AG04449 (cell line): Measurements from ENCODE around the gene CHMP1A.

ENCODE experiments used
- CTCF ChIA-PET: fragments of 350-600 bp; formaldehyde crosslinking; extraction: SDS; loops from one replicate; lab custom pipeline; 2021; ENCODE audit warnings: antibody characterized with exemption; lab: Yijun Ruan, JAX
- POLR2A ChIA-PET: fragments of 400-600, 350-600 bp; formaldehyde crosslinking; extraction: SDS; loops from one replicate; lab custom pipeline; 2020; ENCODE audit warnings: antibody characterized with exemption, inconsistent platforms; lab: Yijun Ruan, JAX
- DNase-seq: peaks from one replicate; pipeline ENCODE4 v3.0.0-alpha.2; 2010; ENCODE audit warnings: low read depth, low spot score
- H3K4me3 ChIP-seq: 2 replicates; pipeline ENCODE4 v1.5.1; 2011; ENCODE audit warnings: low read depth, mild to moderate bottlenecking, control low read depth, low read length
- TF ChIP-seq, protein P1 (sequence below): IDR thresholded peaks from one replicate; pipeline ENCODE4 v1.5.1; 2011; ENCODE audit warnings: mild to moderate bottlenecking, moderate library complexity, low read length, control low read depth, inconsistent platforms; ENCODE audit not compliant: insufficient read depth; ENCODE audit errors: missing control alignments

Gene CHMP1A

DNA sequence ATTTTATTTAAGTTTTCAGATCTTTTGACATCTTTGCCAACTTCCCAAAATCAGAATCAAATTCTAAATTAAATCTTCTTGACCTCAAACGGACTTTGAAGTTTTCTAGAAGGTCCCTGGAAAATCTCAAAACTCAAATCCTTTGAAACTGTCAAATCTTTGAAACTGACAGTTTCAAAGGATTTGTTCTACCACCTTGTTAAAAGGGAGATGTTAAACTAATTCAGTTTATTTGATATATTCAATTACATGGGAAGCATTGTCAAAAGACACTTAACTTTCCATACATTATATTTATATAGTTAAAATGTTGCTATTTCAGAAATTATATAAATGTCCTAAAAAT is 47.4 kb downstream of the CHMP1A start:
- TF ChIP-seq, protein P1, sequence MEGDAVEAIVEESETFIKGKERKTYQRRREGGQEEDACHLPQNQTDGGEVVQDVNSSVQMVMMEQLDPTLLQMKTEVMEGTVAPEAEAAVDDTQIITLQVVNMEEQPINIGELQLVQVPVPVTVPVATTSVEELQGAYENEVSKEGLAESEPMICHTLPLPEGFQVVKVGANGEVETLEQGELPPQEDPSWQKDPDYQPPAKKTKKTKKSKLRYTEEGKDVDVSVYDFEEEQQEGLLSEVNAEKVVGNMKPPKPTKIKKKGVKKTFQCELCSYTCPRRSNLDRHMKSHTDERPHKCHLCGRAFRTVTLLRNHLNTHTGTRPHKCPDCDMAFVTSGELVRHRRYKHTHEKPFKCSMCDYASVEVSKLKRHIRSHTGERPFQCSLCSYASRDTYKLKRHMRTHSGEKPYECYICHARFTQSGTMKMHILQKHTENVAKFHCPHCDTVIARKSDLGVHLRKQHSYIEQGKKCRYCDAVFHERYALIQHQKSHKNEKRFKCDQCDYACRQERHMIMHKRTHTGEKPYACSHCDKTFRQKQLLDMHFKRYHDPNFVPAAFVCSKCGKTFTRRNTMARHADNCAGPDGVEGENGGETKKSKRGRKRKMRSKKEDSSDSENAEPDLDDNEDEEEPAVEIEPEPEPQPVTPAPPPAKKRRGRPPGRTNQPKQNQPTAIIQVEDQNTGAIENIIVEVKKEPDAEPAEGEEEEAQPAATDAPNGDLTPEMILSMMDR: no peak
- H3K4me3 ChIP-seq: no peak overlapping the region
- ChIA-PET POLR2A (no interaction called here), CTCF (no interaction called here)
- DNase-seq: no peak

DNA sequence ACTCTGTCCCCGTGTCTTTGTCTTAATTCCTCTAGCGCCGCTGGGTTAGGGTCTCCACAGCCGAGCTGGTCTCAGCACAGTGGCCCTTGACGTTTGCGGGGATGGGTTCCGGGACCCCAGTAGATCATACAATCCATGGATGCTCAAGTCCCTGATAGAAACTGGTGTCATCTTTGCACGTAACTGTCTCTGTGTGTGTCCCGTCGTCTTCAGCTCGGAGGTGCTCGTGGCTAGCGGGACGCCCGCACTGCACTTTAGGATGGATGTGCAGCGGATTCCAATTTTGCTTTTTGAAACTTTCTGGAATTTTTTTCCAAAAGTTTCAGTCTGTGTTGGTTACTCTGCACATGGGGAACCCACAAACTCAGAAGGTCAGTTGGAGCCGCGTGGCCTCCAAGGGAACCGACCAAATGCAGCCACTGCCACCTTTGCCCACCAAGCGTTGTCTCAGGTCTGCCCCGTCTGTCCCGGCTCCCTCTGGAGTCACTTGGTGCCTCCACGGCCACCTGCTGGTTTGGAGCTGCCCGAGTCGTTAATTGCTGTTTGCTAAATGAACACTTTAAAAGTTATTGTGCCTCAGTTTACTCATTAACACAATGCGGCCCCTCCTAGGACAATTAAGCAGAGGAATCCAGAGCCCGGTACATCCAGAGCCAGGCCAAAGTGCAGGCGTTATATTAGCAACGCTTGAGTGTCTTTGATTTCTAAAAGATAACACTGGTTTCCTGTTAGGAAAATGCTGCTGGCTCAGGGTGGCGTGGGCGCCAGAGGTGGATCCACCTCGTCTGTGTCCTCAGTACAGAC is 49.4 kb downstream of the CHMP1A start:
- DNase-seq: no peak
- no peak overlapping the region for H3K4me3 ChIP-seq
- ChIA-PET POLR2A (no interaction called here), CTCF (interaction anchor here (1.1 kb wide), 1 partner anchor 33 kb away, joined by 4 read pairs; no protein-coding TSS in a partner anchor)
- TF ChIP-seq, protein P1: no peak

GRCh38 chr16:89607453-89607852 is 50.1 kb downstream of the CHMP1A start:
- CTCF ChIA-PET: no interaction called here
- no peak for DNase-seq
- TF ChIP-seq, protein P1: no peak
- POLR2A ChIA-PET: no interaction called here
- H3K4me3 ChIP-seq: no peak overlapping the region

- CTCF ChIA-PET: no interaction called here
- no peak for DNase-seq
- TF ChIP-seq, protein P1: no peak
- POLR2A ChIA-PET: no interaction called here
- H3K4me3 ChIP-seq: no peak overlapping the region
Measured at GRCh38 chr16:89606006-89606405, 51.5 kb downstream of the CHMP1A start.

DNA sequence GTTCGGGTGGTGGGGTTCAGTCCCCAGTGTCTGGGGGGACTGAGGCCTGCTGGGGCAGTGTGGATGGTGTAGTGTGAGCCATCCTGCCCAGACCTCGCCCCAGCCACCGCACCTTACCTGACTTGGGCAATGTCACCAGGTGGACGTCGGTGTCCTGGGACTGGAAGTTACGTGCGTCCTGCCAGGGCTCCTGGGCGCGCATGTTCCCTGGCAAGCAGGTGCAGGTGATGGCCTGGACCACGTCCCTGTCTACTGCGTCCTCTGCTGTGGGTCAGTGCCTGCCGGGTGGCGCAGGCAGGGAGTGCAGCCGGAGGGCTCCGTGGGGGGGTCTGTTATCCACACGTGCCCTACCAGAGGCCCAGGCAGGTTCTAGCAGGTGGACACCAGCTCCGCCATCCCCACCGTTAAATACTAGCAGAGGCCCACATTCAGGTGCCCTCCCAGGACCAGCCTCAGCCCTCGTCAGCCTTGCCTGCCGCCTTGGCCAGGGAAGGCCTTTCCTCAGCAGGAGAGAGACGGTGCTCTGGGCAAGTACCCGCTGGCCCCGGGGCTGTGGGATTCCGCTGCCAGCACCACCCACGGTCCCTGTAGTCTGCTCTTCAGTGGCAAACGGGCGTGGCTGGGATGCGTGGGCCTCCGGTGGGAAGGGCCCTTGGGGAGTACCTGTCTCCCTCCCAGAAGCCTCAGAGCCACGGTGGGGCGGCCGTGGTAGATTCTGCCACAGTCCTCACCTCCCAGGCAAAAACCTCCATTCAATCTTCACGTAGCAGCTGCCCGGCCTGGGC is 52.1 kb downstream of the CHMP1A start:
- POLR2A ChIA-PET: no interaction called here
- CTCF ChIA-PET: no interaction called here
- no peak overlapping the region for H3K4me3 ChIP-seq
- TF ChIP-seq, protein P1: no peak
- no peak for DNase-seq

GRCh38 chr16:89604764-89605163 is 52.7 kb downstream of the CHMP1A start:
- TF ChIP-seq, protein P1: no peak
- CTCF ChIA-PET: no interaction called here
- POLR2A ChIA-PET: no interaction called here
- no peak for DNase-seq
- no peak overlapping the region for H3K4me3 ChIP-seq
